ENCODE measurements around the gene PLXNA4. TPM values are rescaled to one million over a fixed set of nuclear protein-coding genes. Genes with fewer than 3 reads are reported as not detected.

The PLXNA4 gene
- polyA plus RNA-seq, 1 donor (not counting 4 experiments of a cell fraction or from before 2014, with no cell fraction given) = 0.01 TPM

- H3K9ac ChIP-seq (ENCODE audit: control insufficient read depth, extremely low read depth, insufficient read depth, low read length) = no peak overlapping the region
- H2AFZ ChIP-seq (ENCODE audit: control insufficient read depth, low read length) = no peak overlapping the region
- H3K27me3 ChIP-seq (ENCODE audit: control insufficient read depth, extremely low read depth, insufficient read depth, low read length) = peaks cover 3% of the 10 kb centered on the region
- no peaks in the 10 kb centered on the region for H3K79me2 ChIP-seq (ENCODE audit: control insufficient read depth, insufficient read depth, low read length)
- H3K27ac ChIP-seq (ENCODE audit: control insufficient read depth, insufficient read depth, low read length) = no peak overlapping the region
- H3K4me1 ChIP-seq (ENCODE audit: control insufficient read depth, extremely low read depth, insufficient read depth, low read length) = no peaks in the 10 kb centered on the region
- TF ChIP-seq, protein P1, sequence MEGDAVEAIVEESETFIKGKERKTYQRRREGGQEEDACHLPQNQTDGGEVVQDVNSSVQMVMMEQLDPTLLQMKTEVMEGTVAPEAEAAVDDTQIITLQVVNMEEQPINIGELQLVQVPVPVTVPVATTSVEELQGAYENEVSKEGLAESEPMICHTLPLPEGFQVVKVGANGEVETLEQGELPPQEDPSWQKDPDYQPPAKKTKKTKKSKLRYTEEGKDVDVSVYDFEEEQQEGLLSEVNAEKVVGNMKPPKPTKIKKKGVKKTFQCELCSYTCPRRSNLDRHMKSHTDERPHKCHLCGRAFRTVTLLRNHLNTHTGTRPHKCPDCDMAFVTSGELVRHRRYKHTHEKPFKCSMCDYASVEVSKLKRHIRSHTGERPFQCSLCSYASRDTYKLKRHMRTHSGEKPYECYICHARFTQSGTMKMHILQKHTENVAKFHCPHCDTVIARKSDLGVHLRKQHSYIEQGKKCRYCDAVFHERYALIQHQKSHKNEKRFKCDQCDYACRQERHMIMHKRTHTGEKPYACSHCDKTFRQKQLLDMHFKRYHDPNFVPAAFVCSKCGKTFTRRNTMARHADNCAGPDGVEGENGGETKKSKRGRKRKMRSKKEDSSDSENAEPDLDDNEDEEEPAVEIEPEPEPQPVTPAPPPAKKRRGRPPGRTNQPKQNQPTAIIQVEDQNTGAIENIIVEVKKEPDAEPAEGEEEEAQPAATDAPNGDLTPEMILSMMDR (optimal IDR thresholded peaks at IDR 0.05 in 1 of 3, IDR thresholded peaks at IDR 0.05 in 1 of 3, conservative IDR thresholded peaks at IDR 0.05 in 1 of 3; ENCODE audit: extremely low read depth in 1 of 3, insufficient read depth in 2 of 3, low read length in 3 of 3) = no peak
- no peaks in the 10 kb centered on the region for H4K20me1 ChIP-seq (ENCODE audit: control insufficient read depth, extremely low read depth, insufficient read depth, low read length)
- no peak overlapping the region for H3K4me3 ChIP-seq (ENCODE audit: control insufficient read depth in 2 of 3, extremely low read depth in 1 of 3, insufficient read depth in 2 of 3, low read depth in 1 of 3, low read length in 3 of 3)
- no peaks in the 10 kb centered on the region for H3K36me3 ChIP-seq (ENCODE audit: control insufficient read depth in 2 of 2, extremely low read depth in 1 of 2, insufficient read depth in 2 of 2, low read length in 2 of 2)
- dilution Hi-C loops (cut with MboI; ENCODE audit: extremely low pct_ligation_motif_present, low sequenced_read_pairs) = no loop called here
- FAIRE-seq = no peak
- no peak for DNase-seq (ENCODE audit: low read depth, low spot score)
- H3K9me1 ChIP-seq (ENCODE audit: control insufficient read depth, extremely low read depth, insufficient read depth, low read length) = no peaks in the 10 kb centered on the region
- no peaks in the 10 kb centered on the region for H3K9me3 ChIP-seq (ENCODE audit: control insufficient read depth, low read depth, low read length)
- H3K4me2 ChIP-seq (ENCODE audit: control insufficient read depth, extremely low read depth, insufficient read depth, low read depth, low read length) = no peak overlapping the region
Observed at GRCh38 chr7:132307465-132307864, 268.8 kb downstream of the PLXNA4 start.

DNA sequence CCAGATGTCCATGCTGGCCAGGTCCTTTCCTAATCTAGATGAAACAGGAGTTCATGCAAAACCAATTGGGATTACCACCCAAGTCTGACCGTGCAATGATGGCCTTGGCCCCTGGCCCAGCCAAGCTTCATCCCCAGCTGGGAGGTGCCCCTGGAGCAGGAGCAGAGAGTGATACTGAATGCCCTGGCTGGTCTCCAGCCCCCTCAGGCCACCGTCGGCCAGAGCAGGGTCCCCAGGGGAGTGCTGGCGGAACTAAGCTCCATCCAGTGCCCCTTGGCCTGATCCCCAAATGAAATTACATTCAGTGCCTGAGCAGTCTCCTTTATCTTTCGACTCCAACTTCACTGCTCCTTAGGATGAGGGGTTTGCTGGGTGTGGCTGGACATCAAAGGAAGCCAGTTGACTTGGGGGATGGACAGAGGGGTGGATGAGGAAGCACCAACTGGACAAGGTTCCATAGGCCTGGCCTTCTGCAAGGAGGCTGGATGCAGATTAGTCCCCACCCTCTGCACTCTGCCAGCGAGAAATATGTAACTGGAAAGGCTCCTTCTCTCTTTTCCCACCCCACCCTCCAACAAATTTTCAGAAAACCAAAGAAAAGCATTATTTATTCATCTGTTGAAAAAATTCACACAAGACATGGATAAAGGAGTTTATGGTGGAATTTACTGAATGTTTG is 275.5 kb downstream of the PLXNA4 start:
- no peak for DNase-seq (ENCODE audit: low read depth, low spot score)
- no peaks in the 10 kb centered on the region for H3K9me1 ChIP-seq (ENCODE audit: control insufficient read depth, extremely low read depth, insufficient read depth, low read length)
- no peak for TF ChIP-seq EZH2 (IDR thresholded peaks at IDR 0.05; ENCODE audit: low read length)
- TF ChIP-seq, protein P1 (optimal IDR thresholded peaks at IDR 0.05 in 1 of 3, IDR thresholded peaks at IDR 0.05 in 1 of 3, conservative IDR thresholded peaks at IDR 0.05 in 1 of 3; ENCODE audit: extremely low read depth in 1 of 3, insufficient read depth in 2 of 3, low read length in 3 of 3) = no peak
- H3K27me3 ChIP-seq (ENCODE audit: control insufficient read depth, extremely low read depth, insufficient read depth, low read length) = peaks cover 7% of the 10 kb centered on the region
- no peak for FAIRE-seq
- H3K36me3 ChIP-seq (ENCODE audit: control insufficient read depth in 2 of 2, extremely low read depth in 1 of 2, insufficient read depth in 2 of 2, low read length in 2 of 2) = no peaks in the 10 kb centered on the region
- H4K20me1 ChIP-seq (ENCODE audit: control insufficient read depth, extremely low read depth, insufficient read depth, low read length) = no peaks in the 10 kb centered on the region
- H2AFZ ChIP-seq (ENCODE audit: control insufficient read depth, low read length) = no peak overlapping the region
- H3K79me2 ChIP-seq (ENCODE audit: control insufficient read depth, insufficient read depth, low read length) = no peaks in the 10 kb centered on the region
- no peak overlapping the region for H3K4me2 ChIP-seq (ENCODE audit: control insufficient read depth, extremely low read depth, insufficient read depth, low read depth, low read length)
- no peak overlapping the region for H3K9ac ChIP-seq (ENCODE audit: control insufficient read depth, extremely low read depth, insufficient read depth, low read length)
- no peaks in the 10 kb centered on the region for H3K9me3 ChIP-seq (ENCODE audit: control insufficient read depth, low read depth, low read length)
- no peak overlapping the region for H3K27ac ChIP-seq (ENCODE audit: control insufficient read depth, insufficient read depth, low read length)
- no peak overlapping the region for H3K4me3 ChIP-seq (ENCODE audit: control insufficient read depth in 2 of 3, extremely low read depth in 1 of 3, insufficient read depth in 2 of 3, low read depth in 1 of 3, low read length in 3 of 3)
- no peaks in the 10 kb centered on the region for H3K4me1 ChIP-seq (ENCODE audit: control insufficient read depth, extremely low read depth, insufficient read depth, low read length)
- dilution Hi-C loops (cut with MboI; ENCODE audit: extremely low pct_ligation_motif_present, low sequenced_read_pairs) = no loop called here

Data from keratinocyte (primary cell).